ENCODE results near the gene LRRC47.
"Not testable (repeated sequence)": the region's sequence is repeated elsewhere in the genome, so short reads cannot be mapped to it uniquely, and the experiment has no call there.

DNA sequence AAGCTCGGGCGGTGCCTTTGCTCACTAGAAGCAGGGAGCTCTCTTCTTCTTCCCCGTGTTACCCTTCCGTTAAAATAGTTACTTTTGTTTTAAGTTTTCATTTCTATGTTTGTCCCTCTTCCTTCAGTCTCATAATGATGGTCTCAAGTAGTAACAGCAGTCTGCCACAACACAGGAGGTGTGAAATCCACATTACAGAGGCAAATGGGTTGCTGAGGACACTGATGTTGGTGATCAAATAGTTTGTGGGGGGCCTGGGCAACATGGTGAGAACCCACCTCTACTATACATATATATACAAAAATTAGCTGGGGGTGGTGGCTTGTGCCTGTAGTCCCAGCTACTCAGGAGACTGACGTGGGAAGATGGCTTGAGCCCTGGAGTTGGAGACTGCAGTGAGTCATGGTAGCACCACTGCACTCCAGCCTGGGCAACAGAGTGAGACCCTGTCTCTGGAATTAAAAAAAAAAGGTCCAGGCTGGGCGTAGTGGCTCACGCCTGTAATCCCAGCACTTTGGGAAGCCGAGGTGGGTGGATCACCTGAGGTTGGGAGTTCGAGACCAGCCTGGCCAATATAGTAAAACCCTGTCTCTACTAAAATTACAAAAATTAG lies 14.0 kb upstream of the LRRC47 start:
- TF ChIP-seq, protein P1, sequence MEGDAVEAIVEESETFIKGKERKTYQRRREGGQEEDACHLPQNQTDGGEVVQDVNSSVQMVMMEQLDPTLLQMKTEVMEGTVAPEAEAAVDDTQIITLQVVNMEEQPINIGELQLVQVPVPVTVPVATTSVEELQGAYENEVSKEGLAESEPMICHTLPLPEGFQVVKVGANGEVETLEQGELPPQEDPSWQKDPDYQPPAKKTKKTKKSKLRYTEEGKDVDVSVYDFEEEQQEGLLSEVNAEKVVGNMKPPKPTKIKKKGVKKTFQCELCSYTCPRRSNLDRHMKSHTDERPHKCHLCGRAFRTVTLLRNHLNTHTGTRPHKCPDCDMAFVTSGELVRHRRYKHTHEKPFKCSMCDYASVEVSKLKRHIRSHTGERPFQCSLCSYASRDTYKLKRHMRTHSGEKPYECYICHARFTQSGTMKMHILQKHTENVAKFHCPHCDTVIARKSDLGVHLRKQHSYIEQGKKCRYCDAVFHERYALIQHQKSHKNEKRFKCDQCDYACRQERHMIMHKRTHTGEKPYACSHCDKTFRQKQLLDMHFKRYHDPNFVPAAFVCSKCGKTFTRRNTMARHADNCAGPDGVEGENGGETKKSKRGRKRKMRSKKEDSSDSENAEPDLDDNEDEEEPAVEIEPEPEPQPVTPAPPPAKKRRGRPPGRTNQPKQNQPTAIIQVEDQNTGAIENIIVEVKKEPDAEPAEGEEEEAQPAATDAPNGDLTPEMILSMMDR (CRISPR knock-in tag; IDR thresholded peaks at IDR 0.05) = not testable (repeated sequence)
- TF ChIP-seq, protein P2, sequence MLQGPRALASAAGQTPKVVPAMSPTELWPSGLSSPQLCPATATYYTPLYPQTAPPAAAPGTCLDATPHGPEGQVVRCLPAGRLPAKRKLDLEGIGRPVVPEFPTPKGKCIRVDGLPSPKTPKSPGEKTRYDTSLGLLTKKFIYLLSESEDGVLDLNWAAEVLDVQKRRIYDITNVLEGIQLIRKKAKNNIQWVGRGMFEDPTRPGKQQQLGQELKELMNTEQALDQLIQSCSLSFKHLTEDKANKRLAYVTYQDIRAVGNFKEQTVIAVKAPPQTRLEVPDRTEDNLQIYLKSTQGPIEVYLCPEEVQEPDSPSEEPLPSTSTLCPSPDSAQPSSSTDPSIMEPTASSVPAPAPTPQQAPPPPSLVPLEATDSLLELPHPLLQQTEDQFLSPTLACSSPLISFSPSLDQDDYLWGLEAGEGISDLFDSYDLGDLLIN (CRISPR knock-in tag; IDR thresholded peaks at IDR 0.05; ENCODE audit: borderline replicate concordance) = not testable (repeated sequence)
- not testable (repeated sequence) for TF ChIP-seq RAD21 (CRISPR knock-in tag; IDR thresholded peaks at IDR 0.05); CCAR2 (optimal IDR thresholded peaks at IDR 0.05; ENCODE audit: low read depth, low read length); HDAC1 (CRISPR knock-in tag; IDR thresholded peaks at IDR 0.05); YY1 (IDR thresholded peaks at IDR 0.05; ENCODE audit: insufficient read depth, insufficient replicate concordance, low read depth, low read length); TAF1 (CRISPR knock-in tag; IDR thresholded peaks at IDR 0.05); ZNF792 (CRISPR knock-in tag; IDR thresholded peaks at IDR 0.05); HIVEP1 (CRISPR knock-in tag; IDR thresholded peaks at IDR 0.05); ZNF841 (CRISPR knock-in tag; IDR thresholded peaks at IDR 0.05; ENCODE audit: borderline replicate concordance)
